ENCODE measurements around the gene HDAC7. TPM values are rescaled to one million over a fixed set of nuclear protein-coding genes. Genes with fewer than 3 reads are reported as not detected.
A peak's percentile ranks its signal among the peaks of the same experiment; 100 is the strongest.
"Not testable (repeated sequence)": the region's sequence is repeated elsewhere in the genome, so short reads cannot be mapped to it uniquely, and the experiment has no call there.

Gene HDAC7
- total and polyA plus RNA-seq, 4 donors, result 49.3 to 119 (median 69.7) TPM

DNA sequence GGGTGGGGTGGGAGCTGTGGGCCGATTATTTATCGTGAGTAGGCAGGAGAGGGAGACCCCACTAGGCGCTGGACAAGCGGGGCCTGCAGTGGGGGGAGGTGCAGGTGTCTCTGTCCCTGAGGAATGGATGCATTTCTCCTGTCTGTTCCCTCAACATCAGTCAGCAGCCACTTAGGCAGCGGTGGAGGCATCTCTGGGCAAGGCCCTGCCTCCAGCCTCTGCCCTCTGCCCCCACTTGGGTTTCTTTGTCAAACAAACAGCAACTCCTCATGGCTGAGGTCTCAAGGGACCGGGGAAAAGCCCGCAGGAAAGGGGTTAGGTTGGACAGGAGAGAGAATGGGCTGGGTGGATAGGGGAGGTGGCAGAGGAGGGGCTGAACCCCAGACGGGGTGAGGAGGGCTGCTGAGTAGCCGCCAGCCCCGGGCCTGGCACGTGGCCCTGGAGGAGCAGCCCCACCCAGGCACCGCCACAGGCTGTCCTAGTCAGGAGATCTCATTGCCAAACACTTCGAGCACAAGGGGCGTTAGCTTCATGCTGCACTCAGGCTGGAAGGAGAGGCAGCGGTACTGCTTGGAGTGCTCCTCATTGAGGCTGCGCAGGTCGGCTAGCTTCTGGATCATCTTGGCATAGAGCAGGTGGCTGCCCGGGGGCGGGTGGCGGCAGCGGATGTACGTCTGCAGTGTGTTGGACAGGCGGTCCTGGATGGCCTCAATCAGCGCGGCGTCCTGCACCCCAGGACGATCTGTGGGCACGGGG lies 24.7 kb upstream of the HDAC7 start:
- peak; percentile 40 to 66 (median 54) for DNase-seq
- H3K9ac ChIP-seq (ENCODE audit: insufficient read depth in 1 of 2, low read length in 2 of 2), result no peak overlapping the region
- no peaks in the 10 kb centered on the region for H3K27me3 ChIP-seq (ENCODE audit: control insufficient read depth in 3 of 3, insufficient read depth in 3 of 3, low read length in 2 of 3)
- WGBS, 2 donors, result 64 to 83% methylated on average over 27 to 28 of the region's 28 CpGs
- ATAC-seq (ENCODE audit: insufficient read depth, low FRiP score), result peak; percentile 51
- H3K27ac ChIP-seq (ENCODE audit: low read depth in 1 of 2, low read length in 1 of 2), result no peak overlapping the region
- peaks cover 0 to 2% (median 0%) of the 10 kb centered on the region in 4 donors for H3K9me3 ChIP-seq (ENCODE audit: control insufficient read depth in 4 of 4, insufficient read depth in 3 of 4, low read length in 3 of 4)
- no peak for TF ChIP-seq CTCF (IDR thresholded peaks at IDR 0.05; ENCODE audit: control extremely low read depth, extremely low read depth)
- H3K4me1 ChIP-seq (ENCODE audit: control insufficient read depth in 5 of 5, insufficient read depth in 5 of 5, low read length in 5 of 5), result peaks cover 0 to 21% (median 6%) of the 10 kb centered on the region in 5 donors
- H3K36me3 ChIP-seq (ENCODE audit: control insufficient read depth in 4 of 4, insufficient read depth in 4 of 4, low read length in 4 of 4), result peaks cover 0 to 12% (median 0%) of the 10 kb centered on the region in 4 donors
- H3K4me3 ChIP-seq, result no peak overlapping the region

GRCh38 chr12:47843226-47843980 lies 23.7 kb upstream of the HDAC7 start:
- WGBS, 2 donors, result 90 to 92% methylated on average over 25 of the region's 25 CpGs
- H3K4me1 ChIP-seq (ENCODE audit: control insufficient read depth in 5 of 5, insufficient read depth in 5 of 5, low read length in 5 of 5), result peaks cover 0 to 21% (median 6%) of the 10 kb centered on the region in 5 donors
- no peak for ATAC-seq (ENCODE audit: insufficient read depth, low FRiP score)
- TF ChIP-seq CTCF (IDR thresholded peaks at IDR 0.05; ENCODE audit: control extremely low read depth, extremely low read depth), result no peak
- H3K4me3 ChIP-seq, result no peak overlapping the region
- no peak overlapping the region for H3K27ac ChIP-seq (ENCODE audit: low read depth in 1 of 2, low read length in 1 of 2)
- no peaks in the 10 kb centered on the region for H3K27me3 ChIP-seq (ENCODE audit: control insufficient read depth in 3 of 3, insufficient read depth in 3 of 3, low read length in 2 of 3)
- no peak overlapping the region for H3K9ac ChIP-seq (ENCODE audit: insufficient read depth in 1 of 2, low read length in 2 of 2)
- H3K9me3 ChIP-seq (ENCODE audit: control insufficient read depth in 4 of 4, insufficient read depth in 3 of 4, low read length in 3 of 4), result peaks cover 0 to 2% (median 0%) of the 10 kb centered on the region in 4 donors
- DNase-seq, result no peak
- H3K36me3 ChIP-seq (ENCODE audit: control insufficient read depth in 4 of 4, insufficient read depth in 4 of 4, low read length in 4 of 4), result peaks cover 0 to 10% (median 0%) of the 10 kb centered on the region in 4 donors

DNA sequence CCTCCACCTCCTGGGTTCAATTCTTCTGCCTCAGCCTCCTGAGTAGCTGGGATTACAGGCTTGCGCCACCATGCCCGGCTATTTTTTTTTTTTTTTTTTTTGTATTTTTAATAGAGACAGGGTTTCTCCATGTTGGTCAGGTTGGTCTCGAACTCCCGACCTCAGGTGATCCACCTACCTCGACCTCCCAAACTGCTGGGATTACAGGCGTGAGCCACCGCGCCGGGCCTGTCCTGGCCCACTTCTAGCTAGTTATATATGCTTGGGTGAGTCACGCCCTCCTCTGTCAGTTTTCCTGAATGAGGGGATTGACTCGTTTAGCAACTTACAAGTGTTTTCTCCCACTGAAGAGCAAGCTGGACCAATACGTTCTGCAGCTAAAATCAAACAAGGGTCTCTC lies 22.8 kb upstream of the HDAC7 start:
- Histone ChIP-seq H3K4me1 (ENCODE audit: control insufficient read depth in 5 of 5, insufficient read depth in 5 of 5, low read length in 5 of 5) (peaks cover 0 to 21% (median 6%) of the 10 kb centered on the region in 5 donors), H3K36me3 (ENCODE audit: control insufficient read depth in 4 of 4, insufficient read depth in 4 of 4, low read length in 4 of 4) (peaks cover 0 to 10% (median 0%) of the 10 kb centered on the region in 4 donors)
- peak in 1 of 3 donors; percentile 45 for DNase-seq
- WGBS, 2 donors, result 70 to 80% methylated on average over 11 to 12 of the region's 12 CpGs
- H3K9ac ChIP-seq (ENCODE audit: insufficient read depth in 1 of 2, low read length in 2 of 2); H3K27me3 ChIP-seq (ENCODE audit: control insufficient read depth in 3 of 3, insufficient read depth in 3 of 3, low read length in 2 of 3); ATAC-seq (ENCODE audit: insufficient read depth, low FRiP score); H3K4me3 ChIP-seq; H3K9me3 ChIP-seq (ENCODE audit: control insufficient read depth in 4 of 4, insufficient read depth in 3 of 4, low read length in 3 of 4); H3K27ac ChIP-seq (ENCODE audit: low read depth in 1 of 2, low read length in 1 of 2): not testable (repeated sequence)

- no peak for ATAC-seq (ENCODE audit: insufficient read depth, low FRiP score)
- Histone ChIP-seq H3K4me3 (no peak overlapping the region), H3K4me1 (ENCODE audit: control insufficient read depth in 5 of 5, insufficient read depth in 5 of 5, low read length in 5 of 5) (peaks cover 0 to 21% (median 6%) of the 10 kb centered on the region in 5 donors), H3K9ac (ENCODE audit: insufficient read depth in 1 of 2, low read length in 2 of 2) (no peak overlapping the region), H3K36me3 (ENCODE audit: control insufficient read depth in 4 of 4, insufficient read depth in 4 of 4, low read length in 4 of 4) (peaks cover 0 to 10% (median 0%) of the 10 kb centered on the region in 4 donors), H3K27ac (ENCODE audit: low read depth in 1 of 2, low read length in 1 of 2) (no peak overlapping the region), H3K27me3 (ENCODE audit: control insufficient read depth in 3 of 3, insufficient read depth in 3 of 3, low read length in 2 of 3) (no peaks in the 10 kb centered on the region), H3K9me3 (ENCODE audit: control insufficient read depth in 4 of 4, insufficient read depth in 3 of 4, low read length in 3 of 4) (peaks cover 0 to 2% (median 0%) of the 10 kb centered on the region in 4 donors)
- no peak for TF ChIP-seq CTCF (IDR thresholded peaks at IDR 0.05; ENCODE audit: control extremely low read depth, extremely low read depth)
- no peak for DNase-seq
- 73 to 80% methylated on average over 4 of the region's 4 CpGs for WGBS, 2 donors
These were observed 22.2 kb upstream of the HDAC7 start for GRCh38 chr12:47841910-47842309.
